HepG2 (cell line): ENCODE data around the gene SRPRB. TPM values are rescaled to one million over a fixed set of nuclear protein-coding genes. Genes with fewer than 3 reads are reported as not detected.

Experiments used
- AFF4 ChIP-seq: sonication (generic); formaldehyde crosslinking; IDR thresholded peaks from 2 replicates; pipeline ENCODE4 v1.4.0; 2020; ENCODE audit warnings: missing genetic modification reagents
- AGO2 ChIP-seq: fragments of 200-400 bp; formaldehyde crosslinking; optimal IDR thresholded peaks from 2 replicates; pipeline ENCODE3; 2017; ENCODE audit warnings: mild to moderate bottlenecking, low read depth, low read length, moderate library complexity
- BRF2 ChIP-seq: sonication (generic); formaldehyde crosslinking; IDR thresholded peaks from 2 replicates; pipeline ENCODE4 v1.8.1; 2022; ENCODE audit warnings: mild to moderate bottlenecking, missing genetic modification reagents
- CENPT ChIP-seq: sonication (generic); formaldehyde crosslinking; IDR thresholded peaks from 2 replicates; pipeline ENCODE4 v1.8.0; 2022; ENCODE audit warnings: low read depth, mild to moderate bottlenecking, moderate library complexity, missing genetic modification reagents
- POLR2AphosphoS2 ChIP-seq: IDR thresholded peaks from 2 replicates; pipeline ENCODE4 v1.6.1; 2011; ENCODE audit warnings: low read depth, low read length, improper control_type of control experiment
- RBFOX2 ChIP-seq: fragments of 200-400 bp; formaldehyde crosslinking; IDR thresholded peaks from 2 replicates; pipeline ENCODE4 v1.6.1; 2017; ENCODE audit warnings: low read depth, mild to moderate bottlenecking, low read length
- ZNF460 ChIP-seq: sonication (generic); formaldehyde crosslinking; IDR thresholded peaks from 2 replicates; pipeline ENCODE4 v1.5.1; 2020; ENCODE audit warnings: missing genetic modification reagents, mild to moderate bottlenecking, borderline replicate concordance
- ZNF547 ChIP-seq: sonication (generic); formaldehyde crosslinking; IDR thresholded peaks from 2 replicates; pipeline ENCODE4 v1.5.1; 2020; ENCODE audit warnings: mild to moderate bottlenecking, missing genetic modification reagents
- ZNF766 ChIP-seq: sonication (generic); formaldehyde crosslinking; IDR thresholded peaks from 2 replicates; pipeline ENCODE4 v1.5.0; 2020; ENCODE audit warnings: missing genetic modification reagents, borderline replicate concordance
- polyA plus RNA-seq, 8 experiments: library from polyadenylated mRNA; depleted of rRNA in 3 of 8; stranded (reverse) in 7 of 8; unstranded in 1 of 8; fragments of >200 nt; fragmentation: Illumina TruSeq in 4 of 8; extraction: Trizol in 4 of 8; gene quantifications; 2 replicates each; pipeline versions ENCODE4 v1.2.1 to v1.2.3, GENCODE V29; 2011 to 2016; ENCODE audit warnings: low read depth in 4 of 8, missing spikeins in 1 of 8, mixed read lengths in 1 of 8; ENCODE audit not compliant: insufficient read depth in 1 of 8
- total RNA-seq, 5 experiments: library from RNA; depleted of rRNA; stranded (reverse); fragments of >200 nt; fragmentation: Illumina TruSeq; extraction: Trizol; gene quantifications; 2 replicates each; pipeline ENCODE4 v1.2.3, GENCODE V29; 2016; ENCODE audit warnings: low read depth in 1 of 5

The SRPRB gene
- total and polyA plus RNA-seq, 2 of the 13 experiments (the other 11 are each of a cell fraction or from before 2014, with no cell fraction given) = 41.0 to 111 TPM

GRCh38 chr3:133775309-133775708, 30.3 kb upstream of the SRPRB start (continued):
- TF ChIP-seq ZNF547 (CRISPR knock-in tag) = 0 out of 2 replicates have a peak, but pooled peaks have one; percentile 22
- peak; percentile 86 for TF ChIP-seq AGO2
- 0 out of 2 replicates have a peak, but pooled peaks have one; percentile 67 for TF ChIP-seq AFF4 (CRISPR knock-in tag)
- TF ChIP-seq POLR2AphosphoS2 = peak; percentile 28; the same call in 1 of the 2 replicates
- peak; percentile 81 for TF ChIP-seq RBFOX2
- TF ChIP-seq CENPT (CRISPR knock-in tag) = no peak
- TF ChIP-seq ZNF766 (CRISPR knock-in tag) = 0 out of 2 replicates have a peak, but pooled peaks have one; percentile 15
- TF ChIP-seq BRF2 = 0 out of 2 replicates have a peak, but pooled peaks have one; percentile 37
- no peak for TF ChIP-seq ZNF460 (CRISPR knock-in tag)
